ENCODE measurements around the gene SLC4A4. TPM values are rescaled to one million over a fixed set of nuclear protein-coding genes. Genes with fewer than 3 reads are reported as not detected.

Gene SLC4A4
- total RNA-seq, 2 donors from 2014 or later, result 164 to 234 TPM

DNA sequence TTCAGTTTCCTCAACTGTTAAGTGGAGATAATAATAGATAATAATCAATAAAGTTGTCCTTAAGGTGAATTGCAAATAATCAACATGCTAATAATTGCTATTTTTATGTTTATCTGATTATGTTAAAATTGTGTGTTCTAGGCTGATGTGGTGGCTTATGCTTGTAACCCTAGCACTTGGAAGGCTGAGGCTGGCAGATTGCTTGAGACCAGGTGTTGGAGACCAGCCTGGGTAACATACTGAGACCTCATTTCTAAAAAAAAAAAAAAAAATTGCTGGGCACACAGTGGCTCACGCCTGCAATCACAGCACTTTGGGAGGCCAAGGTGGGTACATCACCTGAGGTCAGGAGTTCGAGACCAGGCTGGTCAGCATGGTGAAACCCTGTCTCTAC lies 269.9 kb downstream of the SLC4A4 start:
- ATAC-seq, result no peak
- intact Hi-C loops (cut with DNase I, micrococcal nuclease), result no loop called here

DNA sequence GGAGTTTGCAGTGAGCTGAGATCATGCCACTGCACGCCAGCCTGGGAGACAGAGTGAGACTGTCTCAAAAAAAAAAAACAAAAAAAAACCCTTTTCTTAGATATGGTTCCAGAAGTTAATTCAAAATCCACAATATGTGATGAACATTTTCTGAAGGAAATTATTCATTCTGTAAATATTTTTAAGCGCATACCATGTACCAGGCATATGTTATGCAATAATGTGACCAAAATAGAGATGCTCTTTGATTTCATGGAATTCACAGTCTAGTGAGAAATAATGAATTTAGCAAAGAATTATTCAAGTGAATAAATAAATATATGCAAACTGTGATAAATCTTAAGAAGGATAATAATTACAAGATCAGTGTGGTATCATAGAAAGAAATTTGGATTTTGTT lies 270.3 kb downstream of the SLC4A4 start:
- DNase-seq (no peak), ATAC-seq (no peak)
- intact Hi-C loops (cut with DNase I, micrococcal nuclease), result no loop called here

More for the DNA sequence above, 269.9 kb downstream of the SLC4A4 start:
- no peak for DNase-seq

DNA sequence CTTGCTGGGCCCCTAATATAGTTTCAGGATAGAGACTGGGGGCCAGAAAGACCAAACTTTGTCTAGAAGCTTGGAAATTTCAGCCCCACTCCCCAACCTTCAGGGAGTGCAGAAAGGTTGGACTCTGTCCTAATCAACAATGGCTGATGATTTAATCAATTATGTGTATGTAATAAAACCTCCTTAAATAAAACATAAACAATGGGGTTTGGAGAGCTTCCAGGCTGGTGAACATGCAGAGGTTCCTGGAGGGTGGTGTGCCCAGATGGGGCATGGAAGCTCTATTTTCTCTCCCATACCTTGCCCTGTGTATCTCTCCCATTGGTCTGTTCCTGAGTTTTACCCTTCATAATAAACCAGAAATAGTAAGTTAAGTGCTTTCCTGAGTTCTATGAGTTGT lies 270.8 kb downstream of the SLC4A4 start:
- no peak for ATAC-seq
- intact Hi-C loops (cut with DNase I, micrococcal nuclease), result no loop called here
- DNase-seq, result no peak

DNA sequence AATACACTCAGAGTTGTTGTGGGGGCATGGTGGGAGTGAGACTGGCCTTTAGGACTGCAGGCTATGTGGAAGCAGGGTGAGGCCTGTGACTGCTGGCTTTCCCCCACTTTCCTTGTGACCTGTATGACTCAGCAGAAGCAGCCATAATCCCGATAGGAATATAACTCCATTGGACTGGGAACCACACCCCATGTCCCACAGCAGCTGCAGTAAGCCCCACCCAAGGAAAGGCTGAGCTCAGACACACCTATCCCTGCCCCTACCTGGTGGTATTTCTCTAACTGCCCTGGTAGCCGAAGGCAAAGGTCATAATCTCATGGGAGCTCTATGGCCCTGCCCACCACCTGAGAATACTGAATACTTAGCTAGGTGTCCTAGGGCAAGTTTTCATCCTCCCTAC lies 275.8 kb downstream of the SLC4A4 start:
- peak; percentile 26 to 79 for DNase-seq
- peak; percentile 98 for ATAC-seq

DNA sequence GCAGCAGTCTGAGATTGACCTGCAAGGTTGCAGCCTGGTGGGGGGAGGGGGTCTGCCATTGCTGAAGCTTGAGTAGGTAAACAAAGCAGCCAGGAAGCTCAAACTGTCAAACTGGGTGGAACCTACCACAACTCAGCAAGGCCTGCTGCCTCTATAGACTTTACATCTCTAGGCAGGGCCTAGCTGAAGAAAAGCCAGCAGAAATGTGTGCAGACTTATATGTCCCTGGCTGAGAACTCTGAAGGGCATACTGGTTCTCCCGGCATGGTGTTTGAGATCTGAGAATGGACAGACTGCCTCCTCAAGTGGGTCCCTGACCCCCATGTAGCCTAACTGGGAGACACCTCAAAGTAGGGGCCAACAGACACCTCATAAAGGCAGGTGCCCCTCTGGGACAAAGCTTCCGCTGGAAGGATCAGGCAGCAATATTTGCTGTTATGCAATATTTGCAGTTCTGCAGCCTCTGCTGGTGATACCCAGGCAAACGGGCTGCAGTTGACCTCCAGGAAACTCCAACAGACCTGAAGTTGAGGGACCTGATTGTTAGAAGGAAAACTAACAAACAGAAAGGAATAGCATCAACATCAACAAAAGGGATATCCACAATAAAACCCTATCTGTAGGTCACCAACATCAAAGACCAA lies 277.5 kb downstream of the SLC4A4 start:
- DNase-seq, result no peak
- no peak for ATAC-seq
- intact Hi-C loops (cut with DNase I, micrococcal nuclease), result no loop called here

More for the DNA sequence above, 275.8 kb downstream of the SLC4A4 start:
- intact Hi-C loops (cut with DNase I, micrococcal nuclease), result no loop called here
